Mononuclear cell (primary cell): ENCODE measurements around the gene RPS27L. TPM values are rescaled to one million over a fixed set of nuclear protein-coding genes. Genes with fewer than 3 reads are reported as not detected.
A peak's percentile ranks its signal among the peaks of the same experiment; 100 is the strongest.

Experiments used
- H3K27me3 ChIP-seq: 2 replicates; pipeline ENCODE4 v1.6.0; 2011; ENCODE audit warnings: low read length, control low read depth; ENCODE audit not compliant: insufficient read depth
- H3K4me1 ChIP-seq: 2 replicates; pipeline ENCODE4 v1.5.1; 2011; ENCODE audit warnings: mild to moderate bottlenecking, low read length, control low read depth; ENCODE audit not compliant: insufficient read depth
- H3K4me3 ChIP-seq: 2 replicates; pipeline ENCODE4 v1.5.1; 2011; ENCODE audit warnings: mild to moderate bottlenecking, low read length, moderate library complexity
- H3K9me3 ChIP-seq: 2 replicates; pipeline ENCODE4 v1.5.1; 2011; ENCODE audit warnings: low read depth, mild to moderate bottlenecking, control low read depth, low read length
- total RNA-seq: library from RNA; depleted of rRNA; stranded (reverse); fragments of >200 nt; gene quantifications from one replicate; pipeline ENCODE4 v1.2.3, GENCODE V29; 2012

The RPS27L gene
- total RNA-seq: 35.6 TPM

DNA sequence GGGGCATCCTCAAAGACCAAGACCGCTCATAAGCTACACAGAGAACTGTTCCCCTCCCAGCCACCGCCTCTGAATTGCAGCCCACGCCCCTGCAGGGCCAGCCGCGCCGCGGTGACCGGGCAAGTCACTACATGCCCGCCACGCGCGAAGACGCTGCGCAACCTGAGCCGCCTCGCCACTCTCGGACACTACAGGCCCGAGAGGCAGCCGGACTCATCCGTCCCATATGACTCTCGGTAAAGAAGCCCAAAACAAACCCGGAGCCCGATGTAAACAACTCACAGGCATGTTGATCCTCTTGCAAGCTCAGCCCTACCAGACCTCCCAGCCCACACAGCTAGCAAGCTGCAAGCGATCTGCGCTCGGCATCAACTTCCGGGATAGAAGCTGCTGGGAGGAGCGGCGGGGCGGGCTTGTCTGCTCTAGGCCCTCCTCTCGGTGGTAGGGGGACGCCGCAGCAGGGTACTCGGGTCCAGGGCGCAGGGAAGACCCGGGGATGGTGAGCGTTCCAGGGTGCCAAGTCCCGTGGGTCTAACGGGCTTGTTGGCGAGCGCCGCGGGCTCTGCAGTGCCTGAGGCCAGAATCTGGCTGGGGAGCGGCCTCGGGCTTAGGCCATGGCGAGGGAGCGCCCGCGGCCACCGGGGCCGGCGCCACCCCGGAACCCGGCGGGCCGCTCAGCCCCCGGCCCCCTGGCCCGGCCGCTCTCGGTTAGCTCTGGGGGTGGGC is at the start of gene RPS27L:
TSS of gene RPS27L (minus strand) at position 360 of the 726 bp plus-strand sequence. CDS start at position 288, 72 bp downstream.
- Histone ChIP-seq H3K4me3 (peak within 1 kb of the TSS; percentile 99), H3K4me1 (peaks cover 13% of the 10 kb centered on the region), H3K27me3 (no peaks in the 10 kb centered on the region), H3K9me3 (no peaks in the 10 kb centered on the region)

DNA sequence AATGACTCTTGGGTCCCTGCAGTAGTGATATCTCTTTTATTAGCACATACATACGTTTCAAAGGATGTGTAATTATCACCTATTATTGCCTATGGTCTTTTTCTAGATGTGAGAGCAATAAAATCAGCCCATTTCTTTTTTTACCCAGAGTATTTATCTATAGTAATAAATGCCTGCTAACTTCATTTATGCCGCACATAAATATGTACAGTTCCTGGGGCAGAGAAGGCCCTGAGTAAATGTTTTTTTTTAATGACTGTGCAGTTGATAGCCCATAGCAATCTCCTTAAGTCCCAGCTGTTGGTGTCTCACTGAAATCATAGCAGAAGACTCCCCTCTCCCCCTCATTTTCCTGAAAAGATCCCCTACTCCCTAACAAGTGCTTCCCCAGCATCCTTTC is 48.8 kb upstream of the RPS27L start:
- no peaks in the 10 kb centered on the region for H3K27me3 ChIP-seq
- H3K9me3 ChIP-seq: no peaks in the 10 kb centered on the region
- no peak overlapping the region for H3K4me3 ChIP-seq
- H3K4me1 ChIP-seq: peaks cover 69% of the 10 kb centered on the region

DNA sequence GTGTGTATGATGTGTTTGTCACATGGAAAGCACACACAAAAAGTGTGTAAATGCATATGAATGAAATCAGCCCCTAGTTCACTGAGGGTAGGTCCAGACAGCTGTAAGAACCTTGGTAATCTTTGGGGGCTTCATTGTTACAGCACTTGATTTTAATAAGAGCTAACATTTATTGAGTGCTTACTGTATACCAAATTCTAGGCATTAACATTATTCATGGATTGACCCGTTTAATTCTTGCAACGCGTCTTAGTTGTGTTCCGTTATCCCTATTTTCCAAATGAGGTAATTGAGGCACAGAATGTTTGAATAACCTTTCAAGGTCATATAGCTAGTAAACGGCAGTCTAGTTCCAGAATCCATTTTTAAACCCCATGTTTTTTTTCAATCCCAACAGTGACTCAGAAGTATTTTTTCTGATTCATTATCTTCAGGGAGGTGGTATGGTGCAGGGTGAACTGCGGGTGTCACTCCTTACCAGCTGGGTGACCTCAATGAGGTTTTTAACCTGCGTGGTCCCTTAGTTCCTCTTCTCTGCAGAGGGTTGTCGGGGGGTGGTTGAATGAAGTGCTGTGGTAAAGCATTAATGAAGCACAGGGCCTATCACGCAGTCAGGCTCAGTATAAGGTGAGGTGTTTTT is 46.3 kb upstream of the RPS27L start:
- Histone ChIP-seq H3K9me3 (no peaks in the 10 kb centered on the region), H3K4me3 (no peak overlapping the region), H3K4me1 (peaks cover 64% of the 10 kb centered on the region), H3K27me3 (no peaks in the 10 kb centered on the region)

DNA sequence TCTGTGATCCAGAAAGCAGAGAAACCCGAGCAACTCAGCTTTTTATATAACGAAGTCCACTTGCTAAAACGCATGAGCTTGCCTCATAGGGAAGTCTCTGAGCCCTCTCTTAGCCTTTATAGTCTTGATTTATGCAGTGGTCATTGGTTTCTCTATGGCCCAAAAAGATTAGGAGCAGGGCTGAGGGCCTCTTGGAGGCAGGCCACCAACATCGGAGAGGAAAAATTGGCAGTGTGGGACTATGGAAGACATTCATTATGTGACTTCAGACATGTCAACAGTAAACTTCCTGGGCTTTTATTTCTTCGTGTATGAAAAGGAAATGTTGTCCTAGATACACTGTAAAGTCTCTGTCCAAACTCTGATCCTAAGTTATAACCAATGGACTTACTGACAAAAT is 45.6 kb upstream of the RPS27L start:
- no peak overlapping the region for H3K4me3 ChIP-seq
- H3K27me3 ChIP-seq: no peaks in the 10 kb centered on the region
- H3K9me3 ChIP-seq: no peaks in the 10 kb centered on the region
- H3K4me1 ChIP-seq: peaks cover 70% of the 10 kb centered on the region

DNA sequence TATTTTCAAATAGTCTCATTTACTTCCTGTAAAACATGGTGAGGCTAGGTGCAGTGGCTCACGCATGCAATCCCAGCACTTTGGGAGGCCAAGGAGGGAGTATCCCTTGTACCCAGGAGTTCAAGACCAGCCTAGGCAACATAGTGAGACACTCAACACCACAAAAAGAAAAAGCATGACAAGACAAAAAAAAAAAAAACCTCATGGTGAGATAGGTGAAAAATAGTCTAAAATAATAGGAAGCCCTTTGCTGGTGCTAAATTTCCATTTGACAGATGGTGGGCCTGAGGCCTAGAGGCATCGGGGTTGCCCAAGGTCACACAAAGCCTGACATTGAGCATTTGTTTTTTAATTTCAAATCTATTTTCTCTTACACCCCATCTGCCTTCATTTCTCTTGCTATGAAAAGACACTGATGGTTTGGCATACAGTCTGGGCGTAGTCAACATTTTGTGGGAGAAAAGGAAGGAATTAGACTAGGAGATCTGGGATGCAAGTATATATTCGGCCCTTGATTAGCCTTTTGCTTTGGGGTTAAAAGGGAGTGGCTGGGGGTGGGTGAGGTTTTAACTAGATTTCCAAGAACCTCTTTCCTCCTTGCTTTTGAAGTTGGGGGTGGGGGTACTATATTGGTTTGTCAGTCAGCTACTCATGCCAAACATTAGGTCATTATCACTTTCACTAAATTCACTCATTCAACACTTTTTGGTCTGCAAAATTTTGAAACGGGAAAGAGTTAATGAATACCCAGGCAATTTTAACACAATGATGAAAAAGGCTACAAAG is 43.4 kb upstream of the RPS27L start:
- Histone ChIP-seq H3K9me3 (no peaks in the 10 kb centered on the region), H3K4me1 (peaks cover 79% of the 10 kb centered on the region), H3K4me3 (no peak overlapping the region), H3K27me3 (no peaks in the 10 kb centered on the region)

DNA sequence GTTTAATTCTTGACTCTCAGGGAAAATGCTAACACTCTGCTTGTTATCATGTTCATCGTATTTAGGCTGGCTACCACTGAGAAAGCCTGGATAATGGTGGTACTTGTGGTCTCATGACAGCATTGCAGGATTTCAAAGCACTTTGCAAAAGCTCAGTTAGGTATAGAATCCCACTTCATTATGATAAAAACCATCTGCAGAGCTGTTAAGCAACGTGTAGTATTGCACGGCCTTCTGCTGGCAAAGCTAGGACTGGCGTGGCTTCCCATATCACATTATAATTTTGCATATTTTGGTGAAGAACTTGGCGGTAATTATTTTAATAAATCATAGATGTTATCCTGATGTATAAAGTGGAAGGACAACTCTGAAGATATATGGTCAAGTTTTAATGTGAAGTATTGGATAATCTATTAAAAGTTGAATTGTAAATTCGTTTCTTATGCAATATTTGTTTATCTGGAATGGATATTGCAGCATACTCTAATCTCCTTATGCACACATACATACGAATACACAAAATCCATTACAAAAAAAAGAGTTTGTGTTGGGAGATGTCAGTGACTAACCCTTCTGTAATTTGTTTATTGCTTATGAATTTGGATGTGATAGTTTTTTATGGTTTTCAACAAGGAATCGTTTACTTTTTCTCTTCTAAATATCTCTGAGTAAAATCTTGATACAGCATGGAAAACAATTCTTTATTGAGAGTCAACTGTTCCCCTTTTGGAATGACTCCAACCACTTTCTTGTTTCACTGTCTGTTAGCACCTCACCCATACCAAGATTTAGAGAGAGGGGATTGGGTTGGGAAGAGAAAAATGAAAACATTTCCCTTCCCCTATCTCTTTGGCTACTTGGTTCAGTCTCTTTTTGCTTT is 41.3 kb upstream of the RPS27L start:
- no peaks in the 10 kb centered on the region for H3K9me3 ChIP-seq
- peaks cover 86% of the 10 kb centered on the region for H3K4me1 ChIP-seq
- no peaks in the 10 kb centered on the region for H3K27me3 ChIP-seq
- H3K4me3 ChIP-seq: no peak overlapping the region

DNA sequence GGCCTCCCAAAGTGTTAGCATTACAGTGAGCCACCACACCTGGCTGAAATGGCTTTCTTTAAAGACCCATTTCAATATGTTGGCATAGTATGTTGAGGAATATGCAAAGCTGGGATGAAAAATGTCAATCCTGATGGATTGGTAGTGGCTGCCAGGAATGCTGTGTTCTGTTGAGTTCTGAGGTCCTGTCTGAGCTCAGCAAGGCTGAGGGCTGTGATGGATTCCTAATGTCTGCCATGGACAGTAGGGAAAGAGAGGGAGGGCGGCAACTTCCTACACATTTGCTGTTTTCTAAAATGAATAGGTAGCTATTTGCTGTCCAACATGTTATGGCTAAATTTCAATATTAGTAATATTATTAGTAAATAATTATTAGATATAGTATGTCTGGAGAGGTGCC is 40.3 kb upstream of the RPS27L start:
- H3K9me3 ChIP-seq: no peaks in the 10 kb centered on the region
- H3K4me1 ChIP-seq: peaks cover 87% of the 10 kb centered on the region
- no peak overlapping the region for H3K4me3 ChIP-seq
- H3K27me3 ChIP-seq: no peaks in the 10 kb centered on the region

DNA sequence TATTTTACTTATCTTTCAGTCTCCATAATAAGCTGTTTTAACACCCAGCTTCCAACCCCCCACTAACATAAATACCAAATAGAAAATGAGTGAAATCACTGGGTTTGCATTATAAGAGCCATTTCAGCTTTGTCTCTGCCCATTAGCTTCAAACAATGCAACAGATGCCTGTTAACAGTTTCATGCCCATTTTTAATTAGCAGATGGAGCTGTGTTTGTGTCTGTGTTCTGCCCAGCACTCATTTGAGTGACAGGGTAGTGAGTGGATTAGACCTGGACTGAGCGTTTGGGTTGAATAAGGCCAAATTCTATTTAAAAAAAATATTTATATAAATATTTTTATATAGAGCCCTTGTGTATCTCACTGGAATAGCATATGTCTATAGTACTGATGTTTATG is 39.6 kb upstream of the RPS27L start:
- H3K4me1 ChIP-seq: peaks cover 87% of the 10 kb centered on the region
- no peaks in the 10 kb centered on the region for H3K9me3 ChIP-seq
- no peaks in the 10 kb centered on the region for H3K27me3 ChIP-seq
- H3K4me3 ChIP-seq: no peak overlapping the region

DNA sequence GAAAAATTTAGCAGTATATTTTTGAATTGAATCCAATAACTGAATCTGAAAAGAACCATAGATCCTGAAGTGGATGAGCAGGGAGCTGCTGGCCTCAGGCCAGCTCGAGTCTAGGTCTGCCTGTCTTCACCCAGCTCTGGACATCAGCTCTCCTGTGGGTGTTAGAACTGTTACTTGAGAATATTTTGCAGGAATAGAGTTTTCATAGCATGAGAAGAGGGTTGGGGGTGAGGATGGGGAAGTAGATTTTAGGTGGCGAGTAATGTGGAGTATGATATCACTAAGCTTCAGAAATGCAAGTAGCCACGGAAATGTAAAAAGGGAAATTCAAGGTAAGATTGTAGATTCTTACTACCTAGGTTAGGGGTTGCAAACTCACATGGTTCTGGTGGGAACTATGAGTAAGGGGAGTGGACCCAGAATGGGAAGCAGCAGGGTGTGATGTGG is 38.3 kb upstream of the RPS27L start:
- H3K9me3 ChIP-seq: no peaks in the 10 kb centered on the region
- H3K4me1 ChIP-seq: peaks cover 87% of the 10 kb centered on the region
- no peak overlapping the region for H3K4me3 ChIP-seq
- H3K27me3 ChIP-seq: no peaks in the 10 kb centered on the region

DNA sequence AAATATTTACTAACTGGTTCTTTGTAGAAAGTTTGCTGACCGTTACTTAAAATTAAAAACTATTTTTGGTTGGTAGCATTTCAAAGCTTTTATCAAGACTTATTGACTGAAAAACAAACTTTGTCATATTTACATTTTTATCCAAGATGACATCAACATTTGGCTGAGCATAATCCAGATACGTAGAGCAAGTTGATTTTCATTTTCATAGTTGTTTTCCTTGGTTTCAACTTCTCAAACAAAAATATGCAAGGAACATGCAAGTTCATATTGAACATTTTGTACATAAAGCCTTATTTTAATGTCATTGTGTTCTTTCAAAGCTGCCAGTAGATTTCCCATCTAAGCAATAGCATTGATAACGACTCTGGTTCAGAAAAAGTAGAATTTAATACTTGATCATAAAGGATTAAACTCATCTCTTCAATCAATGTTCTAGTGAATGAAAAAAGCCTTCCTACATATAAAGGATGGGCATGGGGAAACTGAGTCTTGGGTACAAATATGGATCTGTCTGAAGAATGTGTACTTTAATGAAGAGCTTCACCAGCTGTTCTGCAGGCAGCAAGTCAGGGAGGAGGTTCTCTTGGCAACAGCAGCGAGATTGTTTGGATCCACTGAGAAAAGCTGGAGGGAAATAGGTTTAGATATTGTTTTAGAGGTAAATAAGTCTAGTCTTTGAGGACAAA is 37.7 kb upstream of the RPS27L start:
- no peaks in the 10 kb centered on the region for H3K27me3 ChIP-seq
- H3K9me3 ChIP-seq: no peaks in the 10 kb centered on the region
- peaks cover 85% of the 10 kb centered on the region for H3K4me1 ChIP-seq
- no peak overlapping the region for H3K4me3 ChIP-seq

DNA sequence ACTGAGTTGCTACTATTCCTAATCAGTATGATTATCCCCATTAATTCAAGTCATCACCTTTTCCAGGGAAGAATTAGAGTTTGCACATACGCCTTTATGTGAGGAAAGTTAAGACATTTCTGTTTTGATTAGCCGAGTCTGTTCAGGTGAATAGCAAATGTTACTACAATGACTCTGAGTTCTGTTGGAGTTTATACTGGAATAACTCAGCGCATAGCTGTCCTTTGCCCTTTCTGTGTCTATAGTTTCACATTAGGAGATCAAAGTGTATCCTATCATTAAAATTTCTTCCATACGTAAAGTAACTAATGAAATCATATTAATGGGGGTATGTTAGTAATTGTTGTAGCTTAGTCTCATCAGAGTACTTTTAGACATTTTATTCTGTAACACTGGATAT is 37.0 kb upstream of the RPS27L start:
- Histone ChIP-seq H3K9me3 (no peaks in the 10 kb centered on the region), H3K27me3 (no peaks in the 10 kb centered on the region), H3K4me3 (no peak overlapping the region), H3K4me1 (peaks cover 80% of the 10 kb centered on the region)

DNA sequence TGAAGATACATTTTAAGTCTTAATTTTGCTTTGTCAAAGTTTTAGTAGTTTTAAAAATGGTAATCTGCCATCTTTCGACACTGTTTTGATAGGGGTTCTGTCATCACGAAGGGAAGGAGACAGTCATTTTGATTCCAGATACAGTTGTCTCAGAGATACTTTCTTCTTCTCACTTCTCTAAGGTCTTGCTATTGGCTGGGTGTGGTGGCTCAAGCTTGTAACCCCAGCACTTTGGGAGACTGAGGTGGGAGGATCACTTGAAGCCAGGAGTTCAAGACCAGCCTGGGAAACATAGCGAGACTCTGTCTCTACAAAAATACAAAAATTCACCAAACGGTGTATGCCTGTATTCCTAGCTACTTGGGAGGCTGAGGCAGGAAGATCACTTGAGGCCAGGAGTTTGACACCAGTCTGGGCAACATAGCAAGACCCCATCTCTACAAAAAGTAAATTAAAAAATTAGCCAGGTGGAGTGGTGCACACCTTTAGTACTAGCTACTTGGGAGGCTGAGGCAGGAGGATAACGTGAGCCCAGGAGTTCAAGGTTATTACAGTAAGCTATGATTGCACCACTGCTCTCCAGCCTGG is 35.4 kb upstream of the RPS27L start:
- Histone ChIP-seq H3K4me3 (peak overlapping the region; percentile 24), H3K9me3 (no peaks in the 10 kb centered on the region), H3K27me3 (no peaks in the 10 kb centered on the region), H3K4me1 (peaks cover 76% of the 10 kb centered on the region)

DNA sequence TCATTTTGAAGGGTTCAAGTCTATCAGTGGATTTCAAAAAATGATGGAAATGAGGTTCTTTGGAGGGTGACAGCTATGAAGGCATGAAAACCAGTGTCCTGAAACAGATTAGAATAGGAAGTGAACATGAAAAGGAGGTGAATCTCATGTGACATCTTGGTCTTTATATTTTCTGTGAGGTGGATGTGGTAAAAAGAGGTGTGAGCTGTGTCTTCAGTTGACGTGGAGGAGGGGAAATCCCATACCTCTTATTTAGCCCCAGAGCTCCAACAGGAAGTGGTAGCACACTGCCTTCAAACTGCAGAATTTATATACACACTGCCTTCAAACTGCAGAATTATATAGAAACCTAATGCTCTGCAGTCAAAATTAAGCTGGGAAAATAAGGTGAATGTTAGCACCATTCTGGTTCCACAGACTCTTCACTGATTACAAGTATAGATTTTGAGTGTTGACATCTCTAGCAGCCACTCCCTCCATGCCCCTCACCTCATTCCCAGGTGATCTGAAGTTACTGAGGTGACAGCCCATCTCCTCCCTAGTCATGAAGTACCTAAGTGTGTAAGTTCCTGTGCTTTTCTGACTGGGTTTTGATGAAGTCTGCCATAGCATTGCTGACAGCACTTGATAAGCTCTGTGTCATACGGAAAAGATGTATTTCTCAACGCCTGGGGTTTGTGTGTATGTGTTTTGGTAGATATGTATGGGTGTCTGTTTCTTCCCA is 34.8 kb upstream of the RPS27L start:
- Histone ChIP-seq H3K9me3 (no peaks in the 10 kb centered on the region), H3K27me3 (no peaks in the 10 kb centered on the region), H3K4me3 (peak overlapping the region; percentile 24), H3K4me1 (peaks cover 70% of the 10 kb centered on the region)
